ENCODE data around the gene PTBP3. TPM values are rescaled to one million over a fixed set of nuclear protein-coding genes. Genes with fewer than 3 reads are reported as not detected.

The PTBP3 gene
- polyA plus RNA-seq, 3 donors = 33.6 to 68.3 (median 51.4) TPM

GRCh38 chr9:112179816-112180215 lies 153.6 kb downstream of the PTBP3 start:
- peaks cover 64 to 67% of the 10 kb centered on the region in 2 donors for H3K4me1 ChIP-seq (ENCODE audit: control insufficient read depth in 1 of 2, insufficient read depth in 2 of 2, low read length in 2 of 2)

GRCh38 chr9:112176524-112176923 lies 156.9 kb downstream of the PTBP3 start:
- no CpG with 5 or more reads among the region's 5 CpGs for WGBS (ENCODE audit: insufficient coverage)
- Histone ChIP-seq H3K27me3 (ENCODE audit: control insufficient read depth in 2 of 2, insufficient read depth in 2 of 2, low read length in 2 of 2) (no peaks in the 10 kb centered on the region), H2AFZ (ENCODE audit: insufficient read depth, low read depth, low read length, poor library complexity, severe bottlenecking) (peak overlapping the region; percentile 23), H3K27ac (ENCODE audit: low read depth in 1 of 2, low read length in 2 of 2) (peak overlapping the region in 1 of 2 donors; percentile 43), H3K4me3 (replicated peaks in 1 of 3; ENCODE audit: low read depth in 2 of 3, low read length in 3 of 3) (no peak overlapping the region), H3K4me2 (replicated peaks; ENCODE audit: extremely low read depth, low read length, poor library complexity, severe bottlenecking) (no peak overlapping the region), H3K36me3 (replicated peaks in 1 of 2; ENCODE audit: control insufficient read depth in 1 of 2, insufficient read depth in 2 of 2, low read length in 2 of 2) (no peaks in the 10 kb centered on the region), H3K4me1 (ENCODE audit: control insufficient read depth in 1 of 2, insufficient read depth in 2 of 2, low read length in 2 of 2) (peaks cover 88 to 93% of the 10 kb centered on the region in 2 donors), H3K9me3 (replicated peaks in 1 of 2; ENCODE audit: control insufficient read depth in 1 of 2, insufficient read depth in 1 of 2, low read length in 2 of 2) (no peaks in the 10 kb centered on the region), H3K9ac (ENCODE audit: insufficient read depth, low read length, poor library complexity, severe bottlenecking) (no peak overlapping the region), H3K79me2 (ENCODE audit: insufficient read depth, low read length) (peaks cover 30% of the 10 kb centered on the region), H4K20me1 (ENCODE audit: insufficient read depth, low read length) (no peaks in the 10 kb centered on the region)
- H3K36me3 Mint-ChIP-seq = peaks cover 17 to 19% of the 10 kb centered on the region in 2 donors
- H3K4me3 Mint-ChIP-seq = peak overlapping the region in 1 of 2 donors; percentile 68
- intact Hi-C loops (cut with micrococcal nuclease) = loop anchor here in 1 of 2 donors (2.0 kb wide), 1 partner anchor 154 kb away; no protein-coding TSS in a partner anchor
- H3K27me3 Mint-ChIP-seq (ENCODE audit: low read depth in 3 of 3) = peaks cover 0 to 2% (median 0%) of the 10 kb centered on the region in 3 donors
- H3K9me3 Mint-ChIP-seq = peaks cover 0 to 5% (median 0%) of the 10 kb centered on the region in 7 donors
- TF ChIP-seq CTCF (IDR thresholded peaks at IDR 0.05) = no peak
- peaks cover 81% of the 10 kb centered on the region for H3K4me1 Mint-ChIP-seq
- DNase-seq = peak in 2 of 3 donors; percentile 15 to 72
- H3K27ac Mint-ChIP-seq = peak overlapping the region; percentile 50 to 97 (median 96)

More at GRCh38 chr9:112179816-112180215, 153.6 kb downstream of the PTBP3 start:
- no CpG with 5 or more reads among the region's 4 CpGs for WGBS (ENCODE audit: insufficient coverage)
- no peak overlapping the region for H3K4me2 ChIP-seq (replicated peaks; ENCODE audit: extremely low read depth, low read length, poor library complexity, severe bottlenecking)
- peaks cover 0 to 4% of the 10 kb centered on the region in 2 donors for H3K9me3 ChIP-seq (replicated peaks in 1 of 2; ENCODE audit: control insufficient read depth in 1 of 2, insufficient read depth in 1 of 2, low read length in 2 of 2)
- H3K79me2 ChIP-seq (ENCODE audit: insufficient read depth, low read length) = no peaks in the 10 kb centered on the region
- peaks cover 2 to 11% (median 5%) of the 10 kb centered on the region in 7 donors for H3K9me3 Mint-ChIP-seq
- peak overlapping the region in 2 of 7 donors; percentile 58 to 72 for H3K27ac Mint-ChIP-seq
- intact Hi-C loops (cut with micrococcal nuclease) = loop anchor here in 1 of 2 donors (5.0 kb wide), 1 partner anchor 572 kb away; the partner anchor contains the start of gene SNX30
- H3K4me3 Mint-ChIP-seq = no peak overlapping the region
- no peak overlapping the region for H3K9ac ChIP-seq (ENCODE audit: insufficient read depth, low read length, poor library complexity, severe bottlenecking)
- TF ChIP-seq CTCF (IDR thresholded peaks at IDR 0.05) = no peak
- peaks cover 0 to 4% of the 10 kb centered on the region in 2 donors for H3K36me3 Mint-ChIP-seq
- H3K4me1 Mint-ChIP-seq = peaks cover 54% of the 10 kb centered on the region
- H3K27ac ChIP-seq (ENCODE audit: low read depth in 1 of 2, low read length in 2 of 2) = peak overlapping the region in 1 of 2 donors; percentile 76
- DNase-seq = no peak
- no peaks in the 10 kb centered on the region for H3K36me3 ChIP-seq (replicated peaks in 1 of 2; ENCODE audit: control insufficient read depth in 1 of 2, insufficient read depth in 2 of 2, low read length in 2 of 2)
- H4K20me1 ChIP-seq (ENCODE audit: insufficient read depth, low read length) = no peaks in the 10 kb centered on the region
- H3K27me3 Mint-ChIP-seq (ENCODE audit: low read depth in 3 of 3) = no peaks in the 10 kb centered on the region
- H2AFZ ChIP-seq (ENCODE audit: insufficient read depth, low read depth, low read length, poor library complexity, severe bottlenecking) = no peak overlapping the region
- H3K4me3 ChIP-seq (replicated peaks in 1 of 3; ENCODE audit: low read depth in 2 of 3, low read length in 3 of 3) = no peak overlapping the region
- no peaks in the 10 kb centered on the region for H3K27me3 ChIP-seq (ENCODE audit: control insufficient read depth in 2 of 2, insufficient read depth in 2 of 2, low read length in 2 of 2)

All from CD14-positive monocyte (primary cell).